Stimulated activated CD4-positive, alpha-beta T cell treated with anti-CD3 and anti-CD28 coated beads, Interleukin-1b, Interleukin-23, amount 100 ng/mL, for 24 hours (primary cell): Measurements from ENCODE around the gene MAN2A2.
"Not testable (repeated sequence)": the region's sequence is repeated elsewhere in the genome, so short reads cannot be mapped to it uniquely, and the experiment has no call there.

Experiments used
- DNase-seq, 4 experiments: peaks; one replicate each; pipeline ENCODE4 v3.0.0-alpha.2; 2020; ENCODE audit warnings: low read depth in 4 of 4, low spot score in 1 of 4

MAN2A2 gene

DNA sequence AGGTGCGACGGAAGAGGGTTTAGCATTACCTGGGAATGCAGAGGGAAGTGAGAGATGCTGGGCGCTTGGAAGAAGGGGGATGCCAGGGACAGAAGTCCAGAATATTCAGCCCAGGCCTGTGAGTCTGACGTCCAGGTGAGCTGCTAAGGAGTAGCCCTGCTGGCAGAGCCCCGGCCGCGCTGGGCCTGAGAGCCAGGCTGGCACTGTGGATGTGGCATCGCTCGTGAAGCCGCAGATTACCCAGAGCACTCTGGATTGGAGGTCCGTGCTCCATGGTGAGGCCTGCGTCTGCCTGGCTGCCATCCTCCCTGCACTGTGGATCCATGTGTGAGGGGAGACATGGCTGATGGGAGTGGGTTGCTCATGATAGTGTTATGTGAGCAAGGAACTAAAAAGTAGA lies 14.5 kb downstream of the MAN2A2 start:
- no peak for DNase-seq

DNA sequence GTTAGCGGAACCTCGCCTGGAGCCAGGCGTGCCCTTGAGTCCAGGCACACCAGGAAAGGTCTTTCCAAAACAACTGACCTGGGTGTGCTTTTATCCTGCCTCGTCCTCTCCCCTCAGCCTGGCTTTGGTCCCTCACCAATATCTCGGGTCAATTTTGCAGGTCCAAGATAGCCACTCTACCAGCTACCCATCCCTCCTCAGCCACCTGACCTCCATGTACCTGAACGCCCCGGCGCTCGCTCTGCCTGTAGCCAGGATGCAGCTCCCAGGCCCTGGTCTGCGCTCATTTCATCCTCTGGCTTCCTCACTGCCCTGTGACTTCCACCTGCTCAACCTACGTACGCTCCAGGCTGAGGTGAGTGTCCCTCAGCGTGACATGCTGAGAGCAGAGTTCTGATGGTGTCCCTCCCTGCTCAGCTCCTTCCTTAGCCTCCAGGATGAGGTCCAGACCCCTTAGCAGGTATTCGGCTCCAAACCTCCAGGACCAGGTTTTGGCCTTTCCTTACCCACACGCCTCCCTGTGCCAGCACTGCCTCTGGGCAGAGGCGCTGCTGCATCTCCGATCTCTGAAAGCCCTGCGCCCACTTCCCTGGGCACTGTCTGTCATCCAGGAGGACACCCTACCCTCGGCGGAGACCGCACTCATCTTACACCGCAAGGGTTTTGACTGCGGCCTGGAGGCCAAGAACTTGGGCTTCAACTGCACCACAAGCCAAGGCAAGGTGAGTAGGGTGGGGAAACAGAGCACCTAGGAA lies 15.1 kb downstream of the MAN2A2 start:
- DNase-seq, result no peak

DNA sequence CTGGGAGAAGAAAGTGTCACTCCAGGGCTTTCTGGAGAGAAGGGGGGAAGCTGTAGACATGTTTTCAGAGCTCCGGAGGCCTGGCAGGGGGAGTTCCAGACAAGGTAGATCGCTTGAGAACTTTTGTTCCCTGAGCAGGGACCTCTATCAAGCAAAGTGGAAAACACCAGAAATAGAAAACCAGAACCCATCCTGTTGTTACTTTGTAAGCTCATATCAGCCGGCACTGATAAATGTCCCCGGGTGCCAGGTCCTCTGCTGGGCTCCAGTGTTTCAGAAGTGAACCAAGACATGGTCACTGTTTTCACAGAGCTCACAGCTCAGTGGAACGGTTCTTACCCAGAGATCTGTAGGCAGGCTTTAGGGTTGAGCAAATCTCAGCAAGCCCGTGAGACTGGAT lies 15.7 kb downstream of the MAN2A2 start:
- no peak for DNase-seq

DNA sequence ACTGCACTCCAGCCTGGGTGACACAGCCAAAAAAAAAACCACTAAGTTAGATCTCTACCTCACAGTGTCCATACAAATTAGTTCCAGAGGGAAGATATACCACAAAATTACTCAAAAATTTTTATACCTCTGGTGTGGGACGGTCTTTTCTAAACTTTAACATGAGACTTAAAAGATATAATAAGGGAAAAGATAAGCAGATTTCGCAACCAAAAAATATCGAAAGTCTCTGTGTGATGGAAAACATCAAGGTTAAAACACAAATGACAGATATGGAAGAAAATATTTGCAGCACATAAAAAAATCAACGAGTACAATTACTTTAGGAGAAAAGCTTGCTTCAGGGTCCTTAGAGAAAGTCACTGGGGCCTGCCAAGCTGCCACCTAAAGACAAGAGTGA lies 18.8 kb downstream of the MAN2A2 start:
- no peak for DNase-seq

DNA sequence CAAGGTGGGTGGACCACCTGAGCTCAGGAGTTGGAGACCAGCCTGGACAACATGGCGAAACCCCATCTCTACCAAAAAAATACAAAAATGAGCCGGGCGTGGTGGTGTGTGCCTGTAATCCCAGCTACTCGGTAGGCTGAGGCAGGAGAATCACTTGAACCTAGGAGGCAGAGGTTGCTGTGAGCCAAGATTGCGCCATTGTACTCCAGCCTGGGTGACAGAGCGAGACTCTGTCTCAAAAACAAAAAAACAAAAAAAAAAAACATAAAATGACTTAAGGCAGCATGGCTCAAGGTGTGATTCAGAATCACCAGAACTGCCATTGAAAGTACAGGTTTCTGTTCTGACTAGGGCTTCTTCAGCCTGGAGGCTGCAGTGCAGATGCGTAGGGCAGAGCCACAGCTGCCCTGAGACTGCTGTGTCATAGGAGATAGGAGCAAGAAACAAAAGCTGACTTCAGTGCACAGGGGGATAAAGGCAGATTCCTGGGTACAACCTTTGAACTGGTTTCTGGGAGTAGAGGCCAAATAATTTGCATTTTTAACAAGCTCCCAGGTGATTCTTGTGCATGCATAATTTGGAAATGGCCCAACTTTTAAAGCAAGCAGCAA lies 19.7 kb downstream of the MAN2A2 start:
- DNase-seq, result not testable (repeated sequence)

DNA sequence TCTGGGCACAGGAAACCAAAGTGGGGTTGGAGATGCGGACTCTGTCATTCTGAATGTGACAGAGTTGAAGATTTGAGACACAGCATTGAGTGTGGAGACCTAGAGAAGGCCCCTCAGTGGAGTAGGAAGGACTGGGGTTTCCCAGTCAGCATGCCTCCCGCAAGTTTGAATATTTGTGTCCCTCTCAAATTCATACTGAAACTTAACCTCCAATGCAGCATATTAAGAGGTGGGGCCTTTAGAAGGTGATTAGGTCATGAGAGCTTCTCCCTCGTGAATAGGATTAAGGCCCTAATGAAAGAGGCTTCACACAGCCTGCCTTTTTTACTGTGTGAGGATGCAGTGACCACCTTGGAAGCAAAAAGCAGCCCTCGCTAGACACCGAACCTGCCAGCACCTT lies 21.3 kb downstream of the MAN2A2 start:
- no peak for DNase-seq

DNA sequence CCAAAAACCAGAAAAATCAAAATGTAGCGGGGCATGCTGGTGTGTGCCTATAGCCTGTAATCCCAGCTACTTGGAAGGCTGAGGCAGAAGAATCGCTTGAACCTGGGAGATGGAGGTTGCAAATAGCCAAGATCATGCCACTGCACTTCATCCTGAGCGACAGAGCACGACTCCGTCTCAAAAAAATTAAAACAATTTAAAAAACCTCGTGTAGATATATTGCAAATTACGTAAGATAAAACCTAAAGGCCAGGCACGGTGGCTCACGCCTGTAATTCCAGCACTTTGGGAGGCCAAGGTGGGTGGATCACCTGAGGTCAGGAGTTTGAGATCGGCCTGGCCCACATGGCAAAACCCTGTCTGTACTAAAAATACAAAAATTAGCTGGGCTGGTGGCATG lies 23.7 kb downstream of the MAN2A2 start:
- DNase-seq, result not testable (repeated sequence)

DNA sequence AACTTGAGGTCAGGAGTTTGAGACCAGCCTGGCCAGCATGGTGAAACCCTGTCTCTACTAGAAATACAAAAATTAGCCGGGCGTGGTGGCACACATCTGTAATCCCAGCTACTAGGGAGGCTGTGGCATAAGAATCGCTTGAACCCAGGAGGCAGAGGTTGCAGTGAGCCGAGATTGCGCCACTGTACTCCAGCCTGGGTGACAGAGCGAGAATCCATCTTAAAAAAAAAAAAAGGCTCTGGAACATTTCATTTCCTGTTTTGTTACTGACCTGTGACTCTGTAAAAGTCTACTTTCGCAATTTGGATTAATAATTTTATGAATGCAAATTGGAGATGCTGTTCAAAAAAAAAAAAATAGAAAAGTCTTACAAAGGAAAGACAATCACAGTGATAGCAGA lies 25.0 kb downstream of the MAN2A2 start:
- DNase-seq, result not testable (repeated sequence)

DNA sequence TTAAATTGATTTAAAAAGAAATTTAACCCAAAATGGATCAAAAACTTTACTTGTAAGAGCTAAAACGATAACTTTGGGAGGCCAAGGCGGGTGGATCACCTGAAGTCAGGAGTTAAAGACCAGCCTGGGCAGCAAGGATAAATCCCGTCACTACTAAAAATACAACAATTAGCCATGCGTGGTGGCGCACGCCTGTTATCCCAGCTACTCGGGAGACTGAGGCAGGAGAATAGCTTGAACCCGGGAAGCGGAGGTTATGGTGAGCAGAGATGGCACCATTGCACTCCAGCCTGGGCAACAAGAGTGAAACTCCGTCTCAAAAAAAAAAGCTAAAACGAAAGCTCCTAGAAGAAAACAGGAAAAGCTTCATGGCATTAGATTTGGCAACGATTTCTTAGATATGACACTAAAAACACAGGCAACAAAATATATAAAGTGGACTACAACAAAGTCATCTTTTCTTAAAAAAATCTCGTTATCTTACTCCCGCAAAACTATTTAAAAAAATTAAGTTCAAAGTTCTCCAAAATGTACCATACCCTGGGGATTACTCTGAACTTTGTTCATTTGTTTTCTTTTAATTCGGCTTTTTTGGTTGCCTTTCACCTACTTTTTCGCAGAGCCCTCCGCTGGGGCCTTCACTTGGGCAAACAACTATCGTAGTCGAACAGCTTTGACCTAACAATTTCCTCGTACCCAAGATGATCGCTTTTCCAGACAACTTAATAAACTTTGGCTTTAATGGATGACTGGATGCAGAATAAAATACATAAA lies 26.3 kb downstream of the MAN2A2 start:
- DNase-seq, result no peak

DNA sequence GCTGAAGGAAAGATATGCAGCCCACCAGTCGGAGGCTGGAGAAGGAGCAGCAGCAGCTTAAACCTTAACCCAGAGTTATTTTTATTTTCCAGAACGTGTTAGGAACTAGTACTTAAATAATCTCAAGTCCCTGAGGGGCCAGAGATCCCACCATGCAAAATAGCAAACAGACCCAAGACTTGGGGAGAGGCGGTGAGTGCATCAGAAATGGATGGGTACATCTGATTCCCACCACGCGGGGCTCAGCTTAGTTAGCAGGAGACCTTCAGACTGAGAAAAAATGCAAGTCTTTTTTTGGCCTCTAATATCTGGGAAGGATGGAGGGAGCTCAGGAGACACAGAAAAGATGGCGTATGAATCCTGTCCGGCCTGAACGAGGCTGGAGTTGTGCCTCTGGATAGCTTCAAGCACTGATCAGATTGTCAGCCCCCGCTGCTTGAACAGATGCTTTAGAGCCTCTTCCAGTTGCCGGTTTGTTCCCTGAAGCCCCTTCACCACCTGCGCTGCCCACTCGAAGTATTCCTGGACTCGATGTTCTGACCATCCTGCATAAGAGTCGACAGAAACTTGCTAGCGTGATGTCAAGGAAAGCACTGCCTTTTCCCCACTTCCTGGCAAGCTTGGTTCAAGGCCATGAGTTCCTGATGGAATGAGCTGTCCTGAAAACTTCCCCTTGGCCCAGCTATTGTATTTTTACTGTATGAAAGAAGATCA lies 27.9 kb downstream of the MAN2A2 start:
- DNase-seq, result no peak

DNA sequence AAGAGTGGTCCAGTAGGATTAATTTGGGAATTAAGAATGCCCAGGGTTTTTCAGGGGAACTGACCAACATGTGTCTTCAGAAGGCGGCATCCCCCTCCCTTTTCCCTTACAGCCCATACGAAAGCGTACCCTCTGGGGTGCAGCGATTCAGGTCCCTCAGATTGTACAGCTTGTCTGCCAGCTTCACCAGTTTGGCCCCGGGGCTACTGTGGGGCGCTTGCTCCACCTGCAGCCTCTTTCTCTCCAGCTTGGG lies 28.4 kb downstream of the MAN2A2 start:
- DNase-seq, result no peak

DNA sequence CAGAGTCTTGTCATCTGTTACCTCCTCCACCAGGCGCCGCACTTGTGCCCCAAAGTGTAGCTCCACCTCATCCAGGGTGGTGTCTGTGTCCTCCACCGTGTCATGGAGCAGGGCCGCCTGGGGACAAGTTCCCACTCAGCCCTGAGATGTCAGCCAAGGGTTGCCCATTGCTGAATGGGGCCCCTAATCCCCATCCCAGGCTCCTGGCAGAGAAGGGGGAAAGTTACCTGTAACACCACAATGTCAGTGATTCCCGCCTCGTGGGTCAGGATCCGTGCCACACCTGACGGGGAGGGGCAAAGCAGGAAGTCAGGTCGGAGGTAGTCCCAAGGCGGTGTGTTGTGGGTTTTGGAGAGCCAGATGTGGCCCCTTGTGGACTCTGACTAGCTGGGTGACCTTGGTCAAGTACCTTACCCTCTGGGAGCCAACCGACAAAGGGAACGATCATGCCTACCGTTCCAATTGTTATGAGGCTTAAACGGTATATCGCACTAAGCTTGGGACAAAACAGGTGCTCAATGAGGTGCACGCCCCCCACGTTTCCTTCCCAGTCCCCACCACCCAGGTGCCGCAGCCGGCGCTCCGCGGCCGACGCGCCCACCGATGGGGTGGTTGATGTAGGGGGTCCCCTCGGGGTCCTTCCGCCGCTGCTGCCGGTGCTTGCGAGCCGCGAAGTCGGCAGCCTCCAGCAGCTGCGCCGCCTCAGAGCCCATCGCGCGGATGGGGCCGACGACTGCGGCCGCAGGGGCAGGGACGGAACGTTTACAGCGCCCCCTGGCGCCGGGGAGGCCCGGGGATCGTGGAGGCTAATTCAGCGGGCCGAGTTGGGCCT lies 28.9 kb downstream of the MAN2A2 start, which contains the start of gene HDDC3:
HDDC3 (minus strand) TSS at position 722 of the 832 bp plus-strand sequence; CDS start at position 713, 9 bp downstream.
- peak; percentile 86 to 94 (median 86) for DNase-seq

DNA sequence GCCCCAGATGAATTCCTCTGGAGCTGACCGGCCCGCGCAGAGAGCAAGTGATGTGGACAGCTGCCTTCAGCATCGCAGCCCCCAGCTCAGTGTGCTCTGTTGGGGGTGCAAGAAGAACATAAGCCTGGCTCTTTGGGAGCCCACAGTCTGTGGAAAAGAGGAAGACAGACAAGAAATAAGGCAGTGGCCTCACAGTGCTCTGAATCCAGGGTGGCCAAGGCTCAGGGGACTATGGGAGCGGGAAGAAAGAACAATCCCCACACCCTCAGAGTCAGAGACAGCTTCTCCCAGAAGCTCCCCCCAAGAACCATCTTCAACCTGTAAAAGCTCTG lies 29.5 kb downstream of the MAN2A2 start:
- no peak for DNase-seq

DNA sequence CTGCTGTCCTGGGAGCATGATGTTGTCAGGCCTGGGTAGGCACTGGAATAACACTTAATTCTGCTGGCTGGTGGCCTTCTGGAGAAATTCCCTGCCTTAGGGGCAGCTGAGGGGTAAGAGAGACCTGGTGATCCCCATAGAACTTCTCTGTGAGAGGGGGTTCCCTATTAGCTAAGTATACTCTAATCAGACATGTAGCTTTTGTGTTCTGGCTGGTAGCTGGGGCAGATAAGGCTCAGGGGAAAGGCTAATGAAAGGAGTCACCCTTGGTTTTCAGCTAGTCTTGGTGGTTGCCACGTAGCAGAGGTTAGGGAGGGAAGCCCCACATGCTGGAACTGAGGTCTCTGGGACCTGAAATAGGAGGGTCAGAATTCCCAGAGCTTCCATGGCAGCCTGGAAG lies 30.2 kb downstream of the MAN2A2 start:
- DNase-seq, result no peak

DNA sequence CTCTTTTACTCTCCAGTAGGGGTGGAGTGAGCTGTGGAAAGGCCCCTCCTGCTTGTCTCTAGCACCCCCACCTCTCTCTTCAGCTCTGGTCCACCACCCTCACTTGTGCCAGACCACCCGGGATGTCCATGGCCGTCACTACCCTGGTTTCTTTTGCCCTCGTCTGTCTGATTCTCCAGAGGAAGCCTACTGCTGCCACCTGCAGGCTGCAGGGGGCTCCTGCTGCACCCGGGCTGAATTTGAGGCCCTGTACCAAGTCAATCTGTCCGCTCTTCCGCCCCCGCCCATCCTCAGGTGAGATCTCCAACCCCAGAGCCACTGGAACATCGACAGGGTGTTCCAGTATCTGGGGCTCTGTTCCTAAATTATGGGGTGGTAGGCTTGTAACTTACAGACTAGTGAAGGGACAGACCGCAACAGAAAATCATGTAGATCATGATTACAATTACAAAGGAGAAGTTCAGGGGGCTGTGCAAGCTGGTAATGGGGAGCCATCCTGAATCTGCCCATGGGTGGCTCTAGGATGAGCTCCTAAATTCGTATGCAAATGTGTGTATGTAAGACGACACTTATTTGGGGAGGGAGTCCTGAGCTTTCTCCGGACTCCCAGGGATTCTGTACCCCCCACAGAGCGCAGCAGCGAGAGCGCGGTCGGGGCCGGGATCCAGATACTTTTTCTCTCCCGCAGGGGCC lies 31.3 kb downstream of the MAN2A2 start:
- peak; percentile 62 to 88 (median 67) for DNase-seq

DNA sequence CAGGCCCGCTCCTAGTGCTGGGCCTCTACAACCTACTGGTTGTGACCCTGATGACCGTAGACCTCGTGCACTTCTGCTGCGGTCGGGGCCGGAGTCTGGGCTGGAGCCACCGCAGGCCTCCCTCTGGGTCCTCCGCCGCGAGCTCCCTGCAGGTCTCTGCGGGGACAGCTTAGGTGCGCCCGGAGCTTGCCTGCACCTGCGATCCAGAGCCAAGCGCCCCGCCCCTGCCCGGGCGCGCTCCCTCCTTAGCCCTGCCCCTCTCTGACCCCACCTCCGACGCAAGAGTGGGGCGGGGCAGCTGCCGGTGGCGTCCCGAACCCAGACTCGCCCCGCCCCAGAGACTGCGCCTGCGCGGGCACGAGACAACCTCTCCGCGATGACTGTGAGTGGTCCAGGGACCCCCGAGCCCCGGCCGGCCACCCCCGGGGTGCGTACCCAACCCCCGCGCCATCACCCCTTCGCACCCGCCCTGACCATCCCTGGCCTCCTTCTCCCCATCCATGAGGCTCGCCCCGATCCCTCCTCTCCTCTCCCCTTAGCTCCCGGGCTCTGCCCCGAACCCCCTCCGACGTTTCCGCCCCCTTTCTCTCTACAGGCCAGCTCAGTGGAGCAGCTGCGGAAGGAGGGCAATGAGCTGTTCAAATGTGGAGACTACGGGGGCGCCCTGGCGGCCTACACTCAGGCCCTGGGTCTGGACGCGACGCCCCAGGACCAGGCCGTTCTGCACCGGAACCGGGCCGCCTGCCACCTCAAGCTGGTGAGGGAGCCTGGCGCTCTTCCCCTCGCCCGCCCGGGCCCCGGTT lies 32.0 kb downstream of the MAN2A2 start, which contains the start of gene UNC45A:
UNC45A (plus strand) TSS at position 337 of the 803 bp plus-strand sequence; CDS start at position 377, 40 bp downstream.
- peak; percentile 91 to 95 (median 94) for DNase-seq

DNA sequence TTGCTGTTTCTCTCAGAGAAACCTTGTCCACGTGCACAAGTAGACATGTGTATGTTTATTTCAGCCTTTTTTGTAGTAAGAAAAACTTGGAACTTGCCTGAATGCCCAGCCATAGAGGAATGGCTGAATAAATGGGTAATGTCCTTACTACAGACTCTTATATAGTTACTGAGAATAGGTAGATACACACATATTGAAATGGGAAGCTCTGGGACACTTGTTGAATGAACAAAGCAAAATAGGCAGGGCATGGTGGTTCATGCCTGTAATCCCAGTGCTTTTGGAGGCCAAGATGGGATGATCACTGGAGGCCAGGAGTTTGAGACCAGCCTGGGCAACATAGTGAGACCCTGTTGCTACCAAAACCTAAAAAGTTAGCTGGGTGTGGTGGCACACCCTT lies 33.7 kb downstream of the MAN2A2 start:
- DNase-seq, result no peak

DNA sequence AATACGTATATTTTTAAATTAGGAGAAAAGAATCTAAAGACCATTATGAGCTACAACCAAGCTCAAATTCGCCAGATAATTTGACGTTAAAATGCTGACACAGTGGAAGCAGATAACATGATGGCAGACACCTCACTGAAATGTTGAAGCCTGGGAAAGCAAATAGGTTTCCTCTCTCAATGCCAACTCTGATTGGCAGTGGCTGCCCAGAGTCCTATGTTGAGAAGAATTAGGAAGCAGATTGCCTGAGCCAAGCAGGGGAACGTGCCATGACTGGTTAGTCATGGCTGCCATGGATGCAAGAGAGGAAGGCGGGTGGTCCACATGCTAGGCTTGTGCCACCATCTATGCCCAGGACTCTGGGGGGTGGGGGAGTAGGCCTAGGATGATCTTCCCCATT lies 35.2 kb downstream of the MAN2A2 start:
- DNase-seq, result no peak

DNA sequence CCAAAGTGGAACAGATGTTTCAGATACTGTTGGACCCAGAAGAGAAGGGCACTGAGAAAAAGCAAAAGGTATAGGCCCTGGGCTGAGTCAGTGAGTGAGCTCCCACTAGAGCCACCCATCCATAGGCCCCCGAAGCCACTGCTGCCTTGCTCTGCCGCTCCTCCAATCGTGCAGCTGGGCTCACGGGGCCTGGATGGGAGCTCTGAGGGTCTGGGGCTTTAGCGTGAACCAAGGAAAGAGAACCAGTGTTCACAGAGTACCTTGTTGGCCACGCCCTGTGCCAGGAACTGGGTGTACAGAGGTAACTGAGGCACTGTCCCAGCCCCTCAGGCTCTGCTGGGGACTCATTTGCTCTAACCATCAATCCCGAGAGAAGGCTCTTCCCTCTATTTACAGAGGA lies 36.7 kb downstream of the MAN2A2 start:
- no peak for DNase-seq
